SU-DHL-6 (cell line): ENCODE measurements around the gene AGFG1.

Experiments used
- EZH2phosphoT487 ChIP-seq: fragments of 200-600 bp; sonication (generic), shearing (Covaris generic); conservative IDR thresholded peaks from 2 replicates; pipeline ENCODE4 v1.6.1; 2018; ENCODE audit warnings: mild to moderate bottlenecking, antibody characterized with exemption, low read length, moderate library complexity, mixed read lengths
- TF ChIP-seq, protein P1 (sequence below): fragments of 200-600 bp; sonication (generic); IDR thresholded peaks from one replicate; pipeline ENCODE4 v1.5.1; 2017; ENCODE audit warnings: antibody characterized with exemption, mild to moderate bottlenecking, low read length, moderate library complexity; ENCODE audit not compliant: insufficient read depth, poor library complexity, severe bottlenecking

DNA sequence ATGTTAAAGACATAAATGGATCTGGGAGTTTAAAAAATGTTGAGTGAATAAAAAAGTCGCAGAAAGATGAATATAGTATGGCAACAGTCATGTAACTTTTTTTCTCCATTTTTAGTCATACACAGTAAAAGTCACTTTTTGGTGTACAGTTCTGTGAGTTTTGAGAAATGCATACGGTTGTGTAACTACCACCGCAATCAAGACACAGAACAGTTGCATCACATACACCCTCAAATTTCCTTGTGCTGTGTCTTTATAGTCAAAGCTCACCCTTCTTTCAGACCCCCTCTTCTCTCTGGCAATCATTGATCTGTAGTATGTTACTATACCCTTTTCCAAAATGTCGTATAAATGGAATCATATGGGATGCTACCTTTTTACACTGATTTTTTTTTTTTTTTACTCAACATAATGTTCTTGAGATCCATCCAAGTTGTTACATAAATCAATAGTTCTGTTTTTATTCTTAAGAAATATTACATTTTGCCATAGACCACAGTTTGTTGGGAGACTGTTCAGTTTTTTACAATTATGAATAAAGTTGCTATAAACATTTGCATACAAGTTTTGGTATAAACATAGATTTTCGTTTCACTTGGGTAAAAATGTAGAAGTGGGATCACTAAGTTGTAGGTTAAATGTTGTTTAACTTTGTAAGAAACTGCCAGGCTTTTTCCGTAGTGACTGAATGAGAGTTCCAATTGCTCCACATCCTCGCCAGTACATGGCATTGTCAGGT is 35.4 kb upstream of the AGFG1 start:
- TF ChIP-seq, protein P1, sequence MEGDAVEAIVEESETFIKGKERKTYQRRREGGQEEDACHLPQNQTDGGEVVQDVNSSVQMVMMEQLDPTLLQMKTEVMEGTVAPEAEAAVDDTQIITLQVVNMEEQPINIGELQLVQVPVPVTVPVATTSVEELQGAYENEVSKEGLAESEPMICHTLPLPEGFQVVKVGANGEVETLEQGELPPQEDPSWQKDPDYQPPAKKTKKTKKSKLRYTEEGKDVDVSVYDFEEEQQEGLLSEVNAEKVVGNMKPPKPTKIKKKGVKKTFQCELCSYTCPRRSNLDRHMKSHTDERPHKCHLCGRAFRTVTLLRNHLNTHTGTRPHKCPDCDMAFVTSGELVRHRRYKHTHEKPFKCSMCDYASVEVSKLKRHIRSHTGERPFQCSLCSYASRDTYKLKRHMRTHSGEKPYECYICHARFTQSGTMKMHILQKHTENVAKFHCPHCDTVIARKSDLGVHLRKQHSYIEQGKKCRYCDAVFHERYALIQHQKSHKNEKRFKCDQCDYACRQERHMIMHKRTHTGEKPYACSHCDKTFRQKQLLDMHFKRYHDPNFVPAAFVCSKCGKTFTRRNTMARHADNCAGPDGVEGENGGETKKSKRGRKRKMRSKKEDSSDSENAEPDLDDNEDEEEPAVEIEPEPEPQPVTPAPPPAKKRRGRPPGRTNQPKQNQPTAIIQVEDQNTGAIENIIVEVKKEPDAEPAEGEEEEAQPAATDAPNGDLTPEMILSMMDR = no peak
- no peak for TF ChIP-seq EZH2phosphoT487
